Smooth muscle cell (in vitro differentiated cells): ENCODE data around the gene PEBP1. TPM values are rescaled to one million over a fixed set of nuclear protein-coding genes. Genes with fewer than 3 reads are reported as not detected.

Source experiments
- DNase-seq: peaks from one replicate; lab custom pipeline; 2025; ENCODE audit not compliant: unreplicated experiment; lab: John Stamatoyannopoulos, UW
- H2AFZ ChIP-seq: fragments of 200-600 bp; sonication (generic); 2 replicates; pipeline ENCODE4 v1.6.0; 2016; ENCODE audit warnings: antibody characterized with exemption, low read depth, mild to moderate bottlenecking
- H3F3A ChIP-seq: fragments of 200-600 bp; sonication (generic); 2 replicates; pipeline ENCODE4 v1.6.0; 2017; ENCODE audit warnings: antibody characterized with exemption, low read depth
- H3K27ac ChIP-seq: fragments of 200-600 bp; sonication (generic); 2 replicates; pipeline ENCODE4 v1.5.1; 2016; ENCODE audit warnings: low read depth, mild to moderate bottlenecking
- H3K27me3 ChIP-seq: fragments of 200-600 bp; sonication (generic); 2 replicates; pipeline ENCODE4 v1.6.1; 2016; ENCODE audit warnings: low read depth, mild to moderate bottlenecking
- H3K36me3 ChIP-seq: fragments of 200-600 bp; sonication (generic); 2 replicates; pipeline ENCODE4 v1.5.1; 2016; ENCODE audit warnings: low read depth
- H3K4me1 ChIP-seq: fragments of 200-600 bp; sonication (generic); 2 replicates; pipeline ENCODE4 v1.5.1; 2016; ENCODE audit warnings: low read depth
- H3K4me2 ChIP-seq: fragments of 200-600 bp; sonication (generic); 2 replicates; pipeline ENCODE4 v1.6.0; 2016; ENCODE audit warnings: mild to moderate bottlenecking
- H3K4me3 ChIP-seq: fragments of 200-600 bp; sonication (generic); 2 replicates; pipeline ENCODE4 v1.5.1; 2016; ENCODE audit warnings: mild to moderate bottlenecking
- H3K79me2 ChIP-seq: fragments of 200-600 bp; sonication (generic); 2 replicates; pipeline ENCODE4 v1.6.0; 2016; ENCODE audit warnings: low read depth, mild to moderate bottlenecking
- H3K9ac ChIP-seq: fragments of 200-600 bp; sonication (generic); 2 replicates; pipeline ENCODE4 v1.6.0; 2016; ENCODE audit warnings: low read depth
- H3K9me3 ChIP-seq: fragments of 200-600 bp; sonication (generic); replicated peaks from 2 replicates; pipeline ENCODE4 v1.5.1; 2016; ENCODE audit warnings: low read depth
- H4K20me1 ChIP-seq: fragments of 200-600 bp; sonication (generic); 2 replicates; pipeline ENCODE4 v1.6.0; 2016; ENCODE audit warnings: low read depth
- CTCF ChIP-seq: fragments of 200-600 bp; sonication (generic); IDR thresholded peaks from 2 replicates; pipeline ENCODE4 v1.5.1; 2017; ENCODE audit warnings: borderline replicate concordance, mild to moderate bottlenecking, antibody characterized with exemption; ENCODE audit not compliant: insufficient read depth, poor library complexity, severe bottlenecking
- WGBS: methylation state at CpG from one replicate; pipeline ENCODE4 v1.1.7; 2016; ENCODE audit warnings: low lambda C conversion rate; 5-methylcytosine and 5-hydroxymethylcytosine counted together
- polyA plus RNA-seq: library from polyadenylated mRNA; unstranded; fragments of >200 nt; fragmentation: Nextera tagmentation; extraction: Ambion mirVana; gene quantifications from 2 replicates; pipeline ENCODE4 v1.2.1, GENCODE V29; 2016
- total RNA-seq: library from RNA; depleted of rRNA; stranded (reverse); fragments of >200 nt; gene quantifications from 2 replicates; pipeline ENCODE4 v1.2.3, GENCODE V29; 2014

Gene PEBP1
- total and polyA plus RNA-seq, 2 experiments from 2014 or later: 118 to 199 TPM

DNA sequence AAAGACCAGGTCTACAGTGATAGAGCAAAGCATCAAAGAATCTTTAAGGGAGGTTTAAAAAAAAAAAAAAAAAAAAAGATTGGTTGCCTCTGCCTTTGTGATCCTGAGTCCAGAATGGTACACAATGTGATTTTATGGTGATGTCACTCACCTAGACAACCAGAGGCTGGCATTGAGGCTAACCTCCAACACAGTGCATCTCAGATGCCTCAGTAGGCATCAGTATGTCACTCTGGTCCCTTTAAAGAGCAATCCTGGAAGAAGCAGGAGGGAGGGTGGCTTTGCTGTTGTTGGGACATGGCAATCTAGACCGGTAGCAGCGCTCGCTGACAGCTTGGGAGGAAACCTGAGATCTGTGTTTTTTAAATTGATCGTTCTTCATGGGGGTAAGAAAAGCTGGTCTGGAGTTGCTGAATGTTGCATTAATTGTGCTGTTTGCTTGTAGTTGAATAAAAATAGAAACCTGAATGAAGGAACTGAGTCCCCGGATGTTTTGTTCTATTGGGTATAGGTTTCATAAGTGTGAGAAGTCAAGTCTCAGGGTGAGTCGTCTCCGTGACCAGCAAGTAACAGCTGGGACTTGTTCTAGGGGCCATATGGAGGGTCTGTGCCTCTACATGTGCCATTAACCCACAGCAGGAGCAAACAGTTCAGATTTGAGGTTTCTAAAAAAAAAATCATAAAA lies 9.3 kb downstream of the PEBP1 start:
- no peak overlapping the region for H3K9ac ChIP-seq
- no peaks in the 10 kb centered on the region for H3K4me1 ChIP-seq
- no peak overlapping the region for H2AFZ ChIP-seq
- no peaks in the 10 kb centered on the region for H3K79me2 ChIP-seq
- H3K9me3 ChIP-seq: no peaks in the 10 kb centered on the region
- no peak overlapping the region for H3K4me3 ChIP-seq
- peaks cover 7% of the 10 kb centered on the region for H4K20me1 ChIP-seq
- no peak for DNase-seq
- no peak overlapping the region for H3K27ac ChIP-seq
- WGBS: 99% methylated on average over 7 of the region's 7 CpGs
- H3K36me3 ChIP-seq: no peaks in the 10 kb centered on the region
- no peak overlapping the region for H3K4me2 ChIP-seq
- no peak for TF ChIP-seq CTCF
- no peaks in the 10 kb centered on the region for H3K27me3 ChIP-seq
- no peaks in the 10 kb centered on the region for H3F3A ChIP-seq

GRCh38 chr12:118145798-118146156 lies 9.9 kb downstream of the PEBP1 start:
- H3K27me3 ChIP-seq: no peaks in the 10 kb centered on the region
- no peak overlapping the region for H3K4me2 ChIP-seq
- no peak overlapping the region for H3K9ac ChIP-seq
- H4K20me1 ChIP-seq: peaks cover 7% of the 10 kb centered on the region
- WGBS: 84% methylated on average over 9 of the region's 9 CpGs
- no peak overlapping the region for H3K27ac ChIP-seq
- no peaks in the 10 kb centered on the region for H3K79me2 ChIP-seq
- no peaks in the 10 kb centered on the region for H3K4me1 ChIP-seq
- H2AFZ ChIP-seq: no peak overlapping the region
- no peak overlapping the region for H3K4me3 ChIP-seq
- no peak for TF ChIP-seq CTCF
- no peaks in the 10 kb centered on the region for H3F3A ChIP-seq
- no peaks in the 10 kb centered on the region for H3K9me3 ChIP-seq
- no peak for DNase-seq
- no peaks in the 10 kb centered on the region for H3K36me3 ChIP-seq

GRCh38 chr12:118148287-118148686 lies 12.4 kb downstream of the PEBP1 start:
- H3K4me1 ChIP-seq: no peaks in the 10 kb centered on the region
- H3K9me3 ChIP-seq: no peaks in the 10 kb centered on the region
- no peaks in the 10 kb centered on the region for H3K36me3 ChIP-seq
- H2AFZ ChIP-seq: no peak overlapping the region
- H4K20me1 ChIP-seq: peaks cover 7% of the 10 kb centered on the region
- H3K4me3 ChIP-seq: no peak overlapping the region
- TF ChIP-seq CTCF: no peak
- no peaks in the 10 kb centered on the region for H3F3A ChIP-seq
- H3K9ac ChIP-seq: no peak overlapping the region
- no peak for DNase-seq
- H3K27me3 ChIP-seq: no peaks in the 10 kb centered on the region
- no peak overlapping the region for H3K4me2 ChIP-seq
- WGBS: 97% methylated on average over 5 of the region's 5 CpGs
- no peak overlapping the region for H3K27ac ChIP-seq
- no peaks in the 10 kb centered on the region for H3K79me2 ChIP-seq

- no peak overlapping the region for H3K4me3 ChIP-seq
- H3K27ac ChIP-seq: no peak overlapping the region
- no peaks in the 10 kb centered on the region for H3K27me3 ChIP-seq
- H3K4me2 ChIP-seq: no peak overlapping the region
- no peaks in the 10 kb centered on the region for H3K36me3 ChIP-seq
- TF ChIP-seq CTCF: no peak
- no peaks in the 10 kb centered on the region for H3F3A ChIP-seq
- H3K9ac ChIP-seq: no peak overlapping the region
- H3K79me2 ChIP-seq: no peaks in the 10 kb centered on the region
- no peak for DNase-seq
- H3K9me3 ChIP-seq: no peaks in the 10 kb centered on the region
- no peaks in the 10 kb centered on the region for H4K20me1 ChIP-seq
- no peaks in the 10 kb centered on the region for H3K4me1 ChIP-seq
- 71% methylated on average over 7 of the region's 7 CpGs for WGBS
- H2AFZ ChIP-seq: no peak overlapping the region
Observed at GRCh38 chr12:118150625-118151024, 14.7 kb downstream of the PEBP1 start.
